HG03175 (cell line): Measurements from ENCODE around the gene IP6K3.

ENCODE experiments used
- ATAC-seq: cut with Tn5 transposase; IDR thresholded peaks from one replicate; pipeline ENCODE4 v1.9.1; 2021; ENCODE audit warnings: mild to moderate bottlenecking, moderate library complexity; ENCODE audit not compliant: unreplicated experiment

Gene IP6K3

DNA sequence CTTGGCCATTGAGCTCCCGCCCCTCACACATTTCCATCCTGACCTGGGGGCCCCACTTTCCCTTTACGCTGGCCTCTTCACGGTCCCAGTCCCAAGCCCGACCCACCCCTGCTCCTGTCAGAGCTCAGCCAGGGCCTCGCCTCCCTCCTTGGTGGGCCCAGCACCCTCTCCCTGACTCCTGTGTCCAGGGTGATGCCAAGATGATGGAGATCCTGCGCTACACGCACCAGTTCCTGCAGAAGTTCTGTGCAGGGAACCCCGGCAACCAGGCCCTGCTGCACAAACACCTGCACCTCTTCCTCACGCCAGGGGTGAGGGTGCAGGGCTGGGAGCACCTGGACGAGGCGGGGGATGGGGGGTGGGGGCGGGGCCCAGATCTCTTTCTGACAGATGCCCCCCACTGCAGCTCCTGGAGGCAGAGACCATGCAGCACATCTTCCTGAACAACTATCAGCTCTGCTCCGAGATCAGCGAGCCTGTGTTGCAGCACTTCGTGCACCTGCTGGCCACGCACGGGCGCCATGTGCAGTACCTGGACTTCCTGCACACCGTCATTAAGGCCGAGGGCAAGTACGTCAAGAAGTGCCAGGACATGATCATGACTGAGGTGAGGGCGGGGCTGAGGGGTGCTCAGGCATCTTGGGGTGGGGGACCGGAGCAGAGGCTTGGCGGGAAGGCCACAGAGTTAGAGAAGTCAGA is 68.3 kb downstream of the IP6K3 start:
- ATAC-seq, result no peak

DNA sequence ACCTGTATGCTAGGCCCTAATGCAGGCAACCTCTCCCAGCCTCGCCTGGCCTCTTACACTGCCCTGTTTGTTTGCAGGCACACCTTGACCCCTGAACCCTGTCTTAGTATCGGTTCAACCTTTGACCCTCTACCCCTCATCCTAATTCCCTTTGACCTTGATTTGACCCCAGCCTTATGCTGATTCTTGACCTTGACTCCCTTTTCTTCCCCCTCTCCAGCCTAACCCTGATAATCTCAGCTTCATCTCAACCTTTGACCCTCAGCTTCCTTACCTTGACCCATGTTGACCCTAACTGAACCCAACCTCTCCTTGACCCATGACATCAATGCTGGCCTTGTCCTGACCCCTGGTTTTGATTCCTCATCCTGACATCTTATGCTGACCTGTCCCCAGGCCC is 69.0 kb downstream of the IP6K3 start:
- no peak for ATAC-seq

DNA sequence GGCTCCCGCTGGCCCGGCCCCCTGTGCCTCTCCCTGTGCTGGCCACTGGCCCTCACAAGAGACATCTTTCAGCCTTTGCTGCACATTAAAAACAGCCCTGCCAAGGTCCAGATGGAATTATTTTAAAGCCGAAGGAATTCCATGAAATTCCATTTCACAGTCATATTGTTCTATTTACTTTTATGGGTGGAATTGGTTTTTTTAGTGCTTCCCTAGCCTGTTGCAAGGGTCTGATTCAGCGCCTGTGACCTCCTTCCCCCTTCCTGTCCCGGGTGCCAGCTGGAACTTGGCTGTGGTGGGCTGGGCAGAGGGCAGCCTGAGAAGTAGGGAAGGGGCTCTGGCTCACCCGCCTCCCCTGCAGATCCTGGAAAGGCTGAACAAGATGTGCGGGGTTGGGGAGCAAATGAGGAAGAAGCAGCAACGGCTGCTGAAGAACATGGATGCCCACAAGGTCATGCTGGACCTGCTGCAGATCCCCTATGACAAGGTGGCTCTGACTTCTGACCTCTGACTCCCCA is 69.5 kb downstream of the IP6K3 start:
- ATAC-seq, result no peak

GRCh38 chr6:33676416-33677142 is 70.1 kb downstream of the IP6K3 start:
- ATAC-seq, result no peak

DNA sequence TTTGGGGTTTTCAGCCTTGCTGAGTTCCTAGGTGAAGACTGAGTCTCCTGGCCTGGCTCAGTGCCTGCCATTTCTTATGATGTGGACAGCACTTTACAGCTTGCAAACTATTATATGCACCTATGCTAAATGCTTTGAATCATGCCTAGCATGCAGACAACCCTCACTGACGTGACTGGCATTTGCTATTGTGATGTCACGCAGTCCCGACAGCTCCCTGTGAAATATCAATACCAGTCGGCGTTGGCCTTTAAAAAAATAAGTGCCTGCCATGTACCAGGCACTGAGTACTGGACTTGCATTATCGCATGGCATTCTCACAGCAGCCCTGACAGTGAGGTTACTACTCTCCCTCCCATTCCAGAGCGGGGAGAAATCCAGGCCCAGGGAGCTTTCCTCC is 70.7 kb downstream of the IP6K3 start:
- no peak for ATAC-seq

DNA sequence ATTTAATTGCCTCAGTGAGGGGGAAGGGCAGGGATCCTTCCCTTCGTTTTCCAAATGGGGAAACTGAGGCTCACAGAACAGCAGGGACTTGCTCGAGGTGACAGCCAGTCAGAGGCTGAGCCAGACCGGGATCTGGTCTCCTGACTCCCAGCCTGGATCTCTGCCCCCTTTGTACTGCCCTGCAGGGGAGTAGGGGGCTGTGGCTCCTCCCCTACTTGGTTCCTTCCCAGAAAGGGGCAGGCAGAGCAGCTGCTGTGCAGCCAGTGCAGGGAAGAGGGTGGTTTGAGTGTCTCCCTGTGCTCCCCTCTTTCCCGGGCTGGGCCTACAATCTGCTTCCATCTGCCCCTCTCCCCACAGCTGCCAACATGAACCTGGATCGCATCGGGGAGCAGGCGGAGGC is 72.9 kb downstream of the IP6K3 start:
- no peak for ATAC-seq

- ATAC-seq, result no peak
These were observed 73.9 kb downstream of the IP6K3 start for GRCh38 chr6:33672808-33673207.

GRCh38 chr6:33671744-33672072 is 75.0 kb downstream of the IP6K3 start:
- no peak for ATAC-seq
